GM12892 (cell line): Measurements from ENCODE around the gene FTH1.

Experiments used
- DNase-seq: peaks from one replicate; pipeline ENCODE4 v3.0.0; 2011; ENCODE audit not compliant: insufficient read length
- FAIRE-seq: peaks from 2 replicates; lab custom pipeline; 2011; peaks lifted over from hg19 to GRCh38; lab: Jason Lieb, UNC
- POLR2A ChIP-seq: IDR thresholded peaks from 2 replicates; pipeline ENCODE4 v1.6.1; 2011; ENCODE audit warnings: low read depth, low read length, control low read depth
- POLR2AphosphoS5 ChIP-seq: IDR thresholded peaks from 2 replicates; pipeline ENCODE4 v1.6.1; 2011; ENCODE audit warnings: low read depth, low read length, control low read depth
- TAF1 ChIP-seq: IDR thresholded peaks from 2 replicates; pipeline ENCODE4 v1.6.1; 2011; ENCODE audit warnings: low read depth, mild to moderate bottlenecking, control low read depth, low read length, borderline replicate concordance

The FTH1 gene

GRCh38 chr11:61925736-61926135 lies 41.7 kb downstream of the FTH1 start:
- FAIRE-seq (no peak), DNase-seq (no peak)
- TF ChIP-seq TAF1, result no peak
- no peak for TF ChIP-seq POLR2AphosphoS5
- no peak for TF ChIP-seq POLR2A

GRCh38 chr11:61924064-61924455 lies 43.4 kb downstream of the FTH1 start:
- no peak for DNase-seq
- TF ChIP-seq TAF1, result no peak
- FAIRE-seq, result no peak

- no peak for FAIRE-seq
These were observed 44.0 kb downstream of the FTH1 start for GRCh38 chr11:61923166-61924063.

GRCh38 chr11:61922539-61922938 lies 44.9 kb downstream of the FTH1 start:
- DNase-seq (no peak), FAIRE-seq (no peak)
- TF ChIP-seq POLR2A (no peak), TAF1 (no peak), POLR2AphosphoS5 (no peak)

More at GRCh38 chr11:61923166-61924063, 44.0 kb downstream of the FTH1 start:
- DNase-seq, result peak; percentile 5
- no peak for TF ChIP-seq POLR2A
- TF ChIP-seq TAF1, result no peak
- no peak for TF ChIP-seq POLR2AphosphoS5

GRCh38 chr11:61921446-61921845 lies 46.0 kb downstream of the FTH1 start:
- FAIRE-seq (no peak), DNase-seq (no peak)
- TF ChIP-seq POLR2A (no peak), TAF1 (no peak), POLR2AphosphoS5 (no peak)

- FAIRE-seq, result no peak
- no peak for TF ChIP-seq TAF1
- no peak for TF ChIP-seq POLR2A
- no peak for TF ChIP-seq POLR2AphosphoS5
- peak; percentile 5 for DNase-seq
These were observed 47.5 kb downstream of the FTH1 start for GRCh38 chr11:61919705-61920631.

- DNase-seq (peak; percentile 15), FAIRE-seq (no peak)
- no peak for TF ChIP-seq POLR2AphosphoS5
- no peak for TF ChIP-seq POLR2A
- TF ChIP-seq TAF1, result no peak
These were observed 48.3 kb downstream of the FTH1 start for GRCh38 chr11:61918938-61919704.

- DNase-seq, result peak; percentile 16
- no peak for FAIRE-seq
- TF ChIP-seq TAF1, result no peak
- TF ChIP-seq POLR2A, result no peak
- no peak for TF ChIP-seq POLR2AphosphoS5
These were observed 49.0 kb downstream of the FTH1 start for GRCh38 chr11:61918251-61918937.

GRCh38 chr11:61917334-61918109 lies 49.9 kb downstream of the FTH1 start, which contains the start of gene RAB3IL1:
RAB3IL1 (minus strand) TSS chr11:61917566; CDS start chr11:61917367, 199 bp downstream.
- no peak for TF ChIP-seq POLR2A
- TF ChIP-seq POLR2AphosphoS5, result no peak
- TF ChIP-seq TAF1, result no peak
- no peak for FAIRE-seq
- peak; percentile 37 for DNase-seq

GRCh38 chr11:61916737-61917333 lies 50.6 kb downstream of the FTH1 start:
- FAIRE-seq, result no peak
- DNase-seq, result no peak
- TF ChIP-seq POLR2AphosphoS5 (no peak), POLR2A (no peak), TAF1 (no peak)
